ENCODE data around the gene VPS9D1.
"Not testable (repeated sequence)": the region's sequence is repeated elsewhere in the genome, so short reads cannot be mapped to it uniquely, and the experiment has no call there.

VPS9D1 gene

DNA sequence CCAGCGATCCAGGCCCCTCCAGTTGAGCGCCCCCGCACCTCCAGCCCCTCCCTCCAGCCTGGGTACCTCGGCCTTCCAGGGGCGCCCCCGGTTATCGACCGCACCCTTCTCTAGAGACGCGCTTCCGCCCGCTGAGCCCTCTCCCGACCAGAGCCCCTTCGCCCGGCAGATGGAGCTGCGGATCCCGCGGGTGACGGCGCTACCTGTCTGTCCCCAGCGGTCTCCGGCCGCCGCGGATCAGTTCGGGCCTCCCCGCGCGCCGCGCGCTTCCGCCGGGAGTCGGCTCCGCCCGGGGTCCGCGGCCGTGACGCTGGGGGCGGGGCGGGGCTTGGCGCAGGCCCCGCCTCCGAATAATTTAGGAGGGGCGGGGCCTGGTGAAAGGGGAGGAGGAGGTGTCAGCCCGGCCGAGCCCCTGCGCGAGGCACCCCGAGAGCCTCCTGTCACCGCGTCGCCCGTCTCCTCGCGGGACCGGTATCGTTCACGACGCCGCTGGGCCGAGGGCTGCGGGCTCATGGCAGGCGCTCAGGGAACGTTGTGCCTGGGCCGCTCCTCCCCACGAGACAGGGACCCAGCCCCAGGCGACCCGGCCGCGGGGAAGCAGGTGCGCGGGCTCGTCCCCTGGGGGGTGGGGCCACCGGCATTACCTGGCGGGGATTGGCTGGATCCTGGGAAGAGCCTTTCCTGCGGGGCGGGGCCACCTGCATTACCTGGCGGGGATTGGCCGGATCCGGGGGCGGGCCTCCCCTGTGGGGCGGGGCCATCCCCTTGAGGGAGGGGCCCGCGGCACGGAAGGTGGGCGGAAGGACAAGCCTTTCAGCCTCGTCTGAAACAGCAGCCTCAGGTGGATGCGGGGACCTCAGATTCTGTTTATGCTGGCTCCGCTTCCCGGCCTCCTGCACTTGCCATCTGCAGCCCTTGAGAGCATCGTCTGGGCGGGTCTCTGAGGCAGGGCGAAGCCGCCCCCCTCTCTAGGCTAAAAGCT is 19.0 kb downstream of the VPS9D1 start, which contains the start of gene SPATA2L:
TSS of gene SPATA2L (minus strand) at position 281 of the 982 bp plus-strand sequence. CDS start 473 bp downstream, outside the sequence.
- Histone ChIP-seq H3K9me3 (no peaks in the 10 kb centered on the region), H3K4me1 (peaks cover 51% of the 10 kb centered on the region), H3K4me2 (peak within 1 kb of the TSS; percentile 94), H3K9ac (peak within 1 kb of the TSS; percentile 81), H3K27ac (peak within 1 kb of the TSS; percentile 73), H3K4me3 (peak within 1 kb of the TSS; percentile 78), H3K27me3 (no peaks in the 10 kb centered on the region), H3K36me3 (peaks cover 14% of the 10 kb centered on the region), H4K20me1 (peaks cover 41% of the 10 kb centered on the region)
- no peak for TF ChIP-seq Cebpa-rat (IDR thresholded peaks at IDR 0.05)

DNA sequence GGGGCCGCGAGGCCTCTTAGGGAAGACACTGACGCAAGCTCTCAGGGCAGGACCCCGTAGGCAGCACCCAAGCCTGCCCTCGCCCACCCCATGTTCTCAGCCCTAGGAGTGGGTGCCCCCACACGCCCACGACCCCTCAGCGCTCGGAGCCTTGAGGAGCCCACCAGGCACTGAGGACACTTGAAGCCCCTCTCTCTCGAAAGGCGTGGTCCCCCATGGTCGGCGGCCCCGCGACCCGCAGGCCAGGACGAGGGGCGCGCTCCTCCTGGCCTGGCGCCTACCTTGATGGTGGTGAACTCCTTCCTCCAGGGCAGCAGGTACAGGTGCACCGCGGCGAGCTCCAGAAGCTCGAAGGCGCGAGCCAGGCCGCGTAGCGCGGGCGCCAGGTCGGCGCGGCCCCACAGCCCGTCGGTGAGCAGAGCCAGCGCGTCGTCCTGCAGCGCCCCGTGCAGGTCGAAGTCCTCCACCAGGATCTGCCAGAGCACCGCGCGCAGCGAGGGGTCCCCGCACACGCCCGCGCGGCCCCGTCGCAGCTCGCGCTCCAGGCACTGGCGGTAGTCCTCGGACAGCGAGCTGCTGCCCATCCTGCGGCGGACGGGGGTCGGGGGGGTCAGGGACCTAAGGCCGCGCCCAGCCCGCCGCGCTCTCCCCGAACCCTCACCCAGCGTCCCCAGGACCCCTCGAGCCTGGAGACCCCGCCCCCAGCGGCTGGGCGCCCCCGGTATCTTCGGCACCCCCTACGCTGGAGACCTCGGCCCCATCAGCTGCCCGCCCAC is 19.9 kb downstream of the VPS9D1 start:
- H3K36me3 ChIP-seq = peaks cover 17% of the 10 kb centered on the region
- peaks cover 53% of the 10 kb centered on the region for H3K4me1 ChIP-seq
- no peak for TF ChIP-seq Cebpa-rat (IDR thresholded peaks at IDR 0.05)
- no peaks in the 10 kb centered on the region for H3K27me3 ChIP-seq
- H3K4me2 ChIP-seq = peak overlapping the region; percentile 94
- peak overlapping the region; percentile 81 for H3K9ac ChIP-seq
- peak overlapping the region; percentile 78 for H3K4me3 ChIP-seq
- H4K20me1 ChIP-seq = peaks cover 50% of the 10 kb centered on the region
- H3K27ac ChIP-seq = peak overlapping the region; percentile 73
- no peaks in the 10 kb centered on the region for H3K9me3 ChIP-seq

DNA sequence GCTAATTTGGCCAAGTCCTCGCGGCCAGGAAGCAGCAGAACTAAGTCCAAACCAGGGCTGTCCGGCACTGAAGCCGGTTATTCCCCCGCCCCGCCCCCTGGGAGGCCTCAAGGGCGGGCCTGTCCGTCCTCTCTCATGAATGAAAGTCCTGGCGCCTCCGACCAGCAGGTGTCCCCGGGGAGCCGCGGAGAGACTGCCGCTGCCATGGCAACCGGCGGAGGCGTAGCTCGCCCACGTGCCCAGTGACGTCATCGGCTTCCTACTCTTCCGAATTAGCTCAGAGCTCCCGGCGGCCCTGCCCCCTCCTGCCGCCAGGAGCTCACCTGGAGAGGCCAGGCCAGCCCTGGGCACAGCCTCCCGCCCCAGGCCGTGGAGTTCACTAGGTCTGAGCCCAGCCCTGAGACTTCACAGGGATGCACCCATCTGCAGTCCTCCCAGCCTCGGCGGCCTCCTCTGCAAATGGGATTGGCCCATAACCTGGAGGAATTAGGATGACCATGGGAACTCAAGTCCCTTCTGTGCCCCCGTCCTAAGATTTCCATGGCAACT is 20.5 kb downstream of the VPS9D1 start:
- H3K36me3 ChIP-seq = peaks cover 23% of the 10 kb centered on the region

DNA sequence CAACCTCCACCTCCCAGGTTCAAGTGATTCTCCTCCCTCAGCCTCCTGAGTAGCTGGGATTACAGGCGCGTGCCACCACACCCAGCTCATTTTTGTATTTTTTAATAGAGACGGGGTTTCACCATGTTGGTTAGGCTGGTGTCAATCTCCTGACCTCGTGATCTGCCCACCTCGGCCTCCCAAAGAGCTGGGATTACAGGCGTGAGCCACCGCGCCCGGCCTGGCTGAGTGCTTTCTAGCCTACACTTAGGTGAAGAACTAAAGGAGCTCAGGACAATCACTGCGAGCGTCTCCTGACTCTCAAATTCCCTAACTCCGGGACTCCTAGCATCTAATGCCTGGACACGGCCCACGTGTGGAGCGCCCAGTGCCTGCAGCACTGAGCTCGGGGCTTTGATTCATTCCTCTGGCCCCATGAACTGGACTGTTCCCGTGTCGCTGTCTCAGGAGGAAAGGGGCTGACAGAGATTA is 21.0 kb downstream of the VPS9D1 start:
- peaks cover 55% of the 10 kb centered on the region for H3K4me1 ChIP-seq
- not testable (repeated sequence) for H3K27me3 ChIP-seq, H3K9ac ChIP-seq, H3K9me3 ChIP-seq, H3K27ac ChIP-seq
- H3K36me3 ChIP-seq = peaks cover 28% of the 10 kb centered on the region
- peak overlapping the region; percentile 78; the same call in 1 of the 2 replicates for H3K4me3 ChIP-seq
- peaks cover 59% of the 10 kb centered on the region for H4K20me1 ChIP-seq
- peak overlapping the region; percentile 94 for H3K4me2 ChIP-seq

More for the DNA sequence above, 20.5 kb downstream of the VPS9D1 start:
- Histone ChIP-seq H3K9ac (peak overlapping the region; percentile 81), H4K20me1 (peaks cover 56% of the 10 kb centered on the region), H3K4me3 (peak overlapping the region; percentile 78), H3K9me3 (no peaks in the 10 kb centered on the region), H3K4me1 (peaks cover 53% of the 10 kb centered on the region), H3K4me2 (peak overlapping the region; percentile 94), H3K27me3 (no peaks in the 10 kb centered on the region), H3K27ac (peak overlapping the region; percentile 73)
- TF ChIP-seq Cebpa-rat (IDR thresholded peaks at IDR 0.05) = no peak

- Histone ChIP-seq H3K4me1 (peaks cover 64% of the 10 kb centered on the region), H3K36me3 (peaks cover 37% of the 10 kb centered on the region), H4K20me1 (peaks cover 66% of the 10 kb centered on the region)
- not testable (repeated sequence) for H3K27ac ChIP-seq, H3K27me3 ChIP-seq, H3K9ac ChIP-seq, H3K9me3 ChIP-seq, H3K4me2 ChIP-seq, H3K4me3 ChIP-seq
Measured at GRCh38 chr16:89698717-89699116, 22.0 kb downstream of the VPS9D1 start.

DNA sequence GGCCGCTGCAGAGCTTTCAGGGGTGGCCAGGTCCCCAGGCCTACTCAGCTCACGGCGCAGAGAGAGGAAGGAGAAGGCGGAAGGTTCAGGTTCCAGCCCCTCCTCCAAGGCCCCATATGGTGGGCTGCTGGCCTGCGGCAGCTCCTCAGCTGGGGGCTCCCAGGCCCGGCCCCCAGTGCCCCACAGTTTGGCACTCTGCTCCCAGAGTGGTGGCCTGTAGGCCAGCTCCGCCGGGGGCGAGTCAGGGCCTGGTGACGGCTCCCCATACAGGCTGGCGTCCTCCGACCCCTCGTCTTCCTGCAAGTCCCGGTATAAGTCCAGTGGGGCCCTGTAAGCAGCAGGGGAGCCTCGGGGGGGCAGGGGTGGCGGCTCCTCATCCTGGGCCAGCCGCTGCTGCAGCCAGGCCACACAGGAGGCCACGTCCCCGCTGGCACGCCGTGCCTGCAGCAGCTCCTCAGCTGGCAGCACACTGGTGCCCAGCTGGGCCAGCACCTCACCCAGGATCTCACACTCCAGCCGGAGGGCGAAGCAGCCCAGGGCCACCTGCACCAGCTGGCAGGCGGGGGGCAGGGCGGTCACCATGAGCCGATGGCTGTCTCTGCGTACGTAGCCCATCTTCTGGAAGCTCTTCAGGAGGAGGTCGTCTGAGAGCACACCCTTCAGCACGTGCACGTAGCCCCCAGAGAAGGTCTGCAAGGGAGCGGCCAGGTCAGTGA is 22.9 kb downstream of the VPS9D1 start:
- Histone ChIP-seq H3K4me3 (no peak overlapping the region), H3K4me1 (peaks cover 74% of the 10 kb centered on the region), H4K20me1 (peaks cover 66% of the 10 kb centered on the region), H3K9me3 (no peaks in the 10 kb centered on the region), H3K4me2 (peak overlapping the region; percentile 86; the same call in 1 of the 2 replicates), H3K27me3 (no peaks in the 10 kb centered on the region), H3K36me3 (peaks cover 47% of the 10 kb centered on the region), H3K9ac (no peak overlapping the region), H3K27ac (peak overlapping the region; percentile 71)
- TF ChIP-seq Cebpa-rat (IDR thresholded peaks at IDR 0.05) = no peak

DNA sequence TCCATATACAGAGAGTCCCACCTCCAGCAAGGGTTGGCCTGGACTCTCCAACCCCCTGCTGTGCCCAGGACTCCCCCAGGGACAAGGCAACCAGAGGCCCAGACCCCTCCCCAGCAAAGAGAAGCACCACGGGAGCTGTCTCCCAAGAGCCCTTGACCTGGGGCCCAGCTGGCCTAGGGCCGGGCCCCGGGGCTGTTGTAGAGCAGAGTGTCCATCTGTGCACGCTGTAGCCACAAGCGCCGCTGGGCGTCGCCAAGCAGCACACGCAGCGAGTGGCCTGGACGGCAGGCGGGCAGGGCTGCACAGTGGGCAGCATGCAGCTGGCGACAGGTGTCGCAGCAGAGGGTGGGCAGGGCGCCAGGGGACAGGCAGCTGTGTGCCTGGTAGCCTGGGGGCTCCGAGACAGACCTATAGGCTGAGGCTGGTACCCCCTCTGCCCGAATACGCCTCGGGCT is 23.5 kb downstream of the VPS9D1 start:
- peak overlapping the region; percentile 86 for H3K4me2 ChIP-seq
- peak overlapping the region; percentile 71 for H3K27ac ChIP-seq
- H3K36me3 ChIP-seq = peaks cover 53% of the 10 kb centered on the region
- H3K27me3 ChIP-seq = no peaks in the 10 kb centered on the region
- peaks cover 76% of the 10 kb centered on the region for H3K4me1 ChIP-seq
- H3K4me3 ChIP-seq = no peak overlapping the region; the same call in 1 of the 2 replicates
- peaks cover 66% of the 10 kb centered on the region for H4K20me1 ChIP-seq
- no peak for TF ChIP-seq Cebpa-rat (IDR thresholded peaks at IDR 0.05)
- H3K9me3 ChIP-seq = no peaks in the 10 kb centered on the region
- peak overlapping the region; percentile 57; the same call in 1 of the 2 replicates for H3K9ac ChIP-seq

DNA sequence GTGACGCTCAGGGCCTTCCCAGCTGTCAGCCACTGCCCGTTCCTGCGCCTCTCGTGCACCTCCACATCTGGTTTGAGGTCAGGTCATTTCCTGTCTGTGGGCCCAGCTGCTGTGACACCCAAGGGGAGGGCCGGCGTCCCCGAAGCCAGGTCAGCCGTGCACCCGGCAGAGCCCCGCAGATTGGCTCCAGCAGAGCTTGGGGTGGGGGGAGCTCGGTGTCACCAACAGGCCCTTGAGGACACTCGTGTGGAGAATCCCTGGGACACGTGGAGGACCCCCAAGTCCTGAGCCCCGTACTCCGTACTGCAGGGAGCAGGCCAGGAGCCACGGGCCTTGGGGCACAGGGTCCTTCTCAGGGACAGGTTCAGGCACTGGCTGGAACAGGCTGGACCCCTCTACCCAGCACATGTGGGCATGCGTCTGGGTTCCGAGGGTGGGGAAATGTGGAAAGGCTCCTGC is 24.0 kb downstream of the VPS9D1 start:
- Histone ChIP-seq H3K27ac (peak overlapping the region; percentile 71), H4K20me1 (peaks cover 66% of the 10 kb centered on the region), H3K27me3 (no peaks in the 10 kb centered on the region), H3K4me3 (no peak overlapping the region; the same call in 1 of the 2 replicates), H3K9me3 (no peaks in the 10 kb centered on the region), H3K36me3 (peaks cover 58% of the 10 kb centered on the region), H3K9ac (peak overlapping the region; percentile 57), H3K4me2 (peak overlapping the region; percentile 86), H3K4me1 (peaks cover 80% of the 10 kb centered on the region)
- TF ChIP-seq Cebpa-rat (IDR thresholded peaks at IDR 0.05) = no peak

Measured in BLaER1 (cell line).